GM21390 (cell line): ENCODE results near the gene RADIL.
"Not testable (repeated sequence)": the region's sequence is repeated elsewhere in the genome, so short reads cannot be mapped to it uniquely, and the experiment has no call there.

Source experiments
- ATAC-seq: cut with Tn5 transposase; IDR thresholded peaks from one replicate; pipeline ENCODE4 v1.9.1; 2021; ENCODE audit not compliant: unreplicated experiment

RADIL gene

DNA sequence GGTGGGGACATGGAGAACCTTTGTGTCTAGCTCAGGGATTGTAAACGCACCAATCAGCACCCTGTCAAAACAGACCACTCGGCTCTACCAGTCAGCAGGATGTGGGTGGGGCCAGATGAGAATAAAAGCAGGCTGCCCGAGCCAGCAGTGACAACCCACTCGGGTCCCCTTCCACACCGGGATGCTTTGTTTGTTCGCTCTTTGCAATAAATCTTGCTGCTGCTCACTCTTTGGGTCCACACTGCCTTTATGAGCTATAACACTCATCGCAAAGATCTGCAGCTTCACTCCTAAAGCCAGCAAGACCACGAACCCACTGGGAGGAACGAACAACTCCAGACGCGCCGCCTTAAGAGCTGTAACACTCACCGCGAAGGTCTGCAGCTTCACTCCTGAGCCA, 89.3 kb downstream of the RADIL start:
- not testable (repeated sequence) for ATAC-seq

DNA sequence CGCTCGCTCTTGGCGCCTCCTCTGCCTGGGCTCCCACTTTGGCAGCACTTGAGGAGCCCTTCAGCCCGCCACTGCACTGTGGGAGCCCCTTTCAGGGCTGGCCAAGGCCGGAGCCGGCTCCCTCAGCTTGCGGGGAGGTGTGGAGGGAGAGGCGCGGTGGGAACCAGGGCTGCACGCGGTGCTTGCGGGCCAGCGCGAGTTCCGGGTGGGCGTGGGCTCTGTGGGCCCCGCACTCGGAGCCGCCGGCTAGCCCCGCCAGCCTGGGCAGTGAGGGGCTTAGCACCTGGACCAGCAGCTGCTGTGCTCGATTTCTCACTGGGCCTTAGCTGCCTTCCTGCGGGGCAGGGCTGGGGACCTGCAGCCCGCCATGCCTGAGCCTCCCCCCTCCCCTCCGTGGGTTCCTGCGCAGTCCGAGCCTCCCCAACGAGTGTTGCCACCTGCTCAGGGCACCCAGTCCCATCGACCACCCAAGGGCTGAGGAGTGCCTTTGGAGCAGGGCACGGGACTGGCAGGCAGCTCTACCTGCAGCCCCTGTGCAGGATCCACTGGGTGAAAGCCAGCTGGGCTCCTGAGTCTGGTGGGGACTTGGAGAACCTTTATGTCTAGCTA, 90.0 kb downstream of the RADIL start:
- ATAC-seq: not testable (repeated sequence)

DNA sequence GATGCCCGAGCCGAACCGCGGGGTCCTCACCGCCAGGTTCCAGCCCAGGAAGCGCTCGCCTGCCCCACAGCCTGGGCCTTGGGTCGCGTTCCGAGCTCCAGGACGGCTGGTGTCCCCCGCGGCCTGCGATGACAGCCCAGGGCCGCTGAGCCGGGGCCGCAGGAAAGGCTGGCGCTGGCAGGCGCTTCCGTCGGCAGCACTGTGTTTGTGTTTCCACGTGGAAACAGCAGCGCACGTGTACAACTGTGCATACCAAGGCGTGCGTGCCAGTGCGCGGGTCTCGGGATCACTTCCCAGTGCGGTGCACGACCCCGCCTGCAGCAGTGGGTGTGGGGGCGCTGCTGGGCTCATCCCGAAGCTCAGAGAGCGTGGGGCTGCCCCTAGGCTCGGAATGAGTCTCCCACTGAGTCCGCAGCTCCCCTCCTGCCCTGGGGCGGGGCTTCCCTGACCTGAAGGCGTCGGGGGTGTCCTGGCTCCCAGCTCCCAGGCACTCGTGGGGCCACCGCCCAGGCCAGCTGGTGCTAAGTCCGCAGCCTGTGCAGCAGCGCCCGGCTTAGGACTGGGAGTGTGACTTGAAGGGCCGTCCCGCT, 90.9 kb downstream of the RADIL start:
- ATAC-seq: no peak

DNA sequence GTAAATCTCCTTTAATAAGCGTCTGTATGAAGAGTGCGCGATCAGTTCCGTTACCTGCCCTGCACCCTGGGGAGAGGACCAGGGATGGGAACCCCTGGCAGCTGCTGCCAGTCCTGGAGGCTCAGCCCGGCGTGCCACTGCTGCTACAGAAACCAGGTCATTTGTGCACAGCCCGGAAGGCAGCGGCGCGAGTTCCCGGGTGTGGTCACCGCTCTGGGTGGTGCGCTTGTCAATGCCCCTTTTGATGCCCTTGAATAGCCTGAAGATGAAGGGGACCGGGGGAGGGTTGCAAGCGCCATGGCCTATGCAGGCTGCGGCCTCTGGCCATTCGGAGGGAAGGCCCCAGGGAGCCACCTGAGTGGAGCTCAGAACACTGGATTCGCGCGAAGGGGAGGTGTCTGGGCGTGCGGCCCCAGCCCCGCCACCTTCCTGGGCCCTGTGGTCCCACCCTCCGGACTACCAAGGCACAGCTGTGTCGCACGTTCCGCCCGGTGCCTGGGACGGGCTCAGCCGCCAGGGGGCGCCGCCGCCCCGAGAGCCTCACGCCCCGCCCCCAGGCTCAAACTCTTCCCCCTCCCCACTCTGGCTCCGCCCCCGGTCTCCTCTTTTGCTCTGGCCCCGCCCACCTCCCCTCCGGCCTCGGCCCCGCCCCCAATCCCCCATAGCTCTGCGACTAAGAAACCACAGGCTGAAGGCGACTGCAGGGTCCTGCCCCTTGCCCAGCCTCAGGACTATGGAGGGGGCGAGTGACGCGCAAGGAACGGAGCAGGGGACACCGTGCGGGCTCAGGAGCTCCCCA, 91.6 kb downstream of the RADIL start:
- ATAC-seq: no peak

DNA sequence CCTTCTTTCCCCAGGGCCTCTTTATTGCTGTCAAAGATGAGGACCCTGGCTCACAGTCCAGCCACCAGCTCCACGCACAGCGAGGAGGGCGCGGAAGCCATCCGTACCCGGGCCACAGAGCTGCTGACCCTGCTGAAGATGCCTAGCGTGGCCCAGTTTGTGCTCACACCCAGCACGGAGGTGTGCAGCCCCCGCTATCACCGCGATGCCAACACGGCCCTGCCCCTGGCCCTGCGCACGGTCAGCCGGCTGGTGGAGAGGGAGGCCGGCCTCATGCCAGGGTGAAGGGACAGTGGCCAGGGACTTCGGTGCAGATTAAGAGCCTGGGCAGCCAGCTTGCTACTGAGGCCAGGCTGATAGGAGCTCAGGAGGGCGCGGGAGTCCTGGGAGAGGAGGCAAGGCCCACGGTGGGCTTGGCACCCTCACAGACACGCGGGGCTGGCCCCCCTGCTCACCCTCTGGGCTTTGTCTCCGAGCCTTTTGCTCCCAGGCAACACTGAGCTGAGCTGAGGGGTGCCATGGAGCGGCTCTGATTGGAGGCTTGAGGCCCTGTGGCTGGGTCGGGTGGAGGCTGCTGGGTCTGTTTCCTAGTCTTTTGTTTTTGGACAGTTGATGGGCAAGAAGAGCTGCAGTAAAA, 92.3 kb downstream of the RADIL start:
- no peak for ATAC-seq

DNA sequence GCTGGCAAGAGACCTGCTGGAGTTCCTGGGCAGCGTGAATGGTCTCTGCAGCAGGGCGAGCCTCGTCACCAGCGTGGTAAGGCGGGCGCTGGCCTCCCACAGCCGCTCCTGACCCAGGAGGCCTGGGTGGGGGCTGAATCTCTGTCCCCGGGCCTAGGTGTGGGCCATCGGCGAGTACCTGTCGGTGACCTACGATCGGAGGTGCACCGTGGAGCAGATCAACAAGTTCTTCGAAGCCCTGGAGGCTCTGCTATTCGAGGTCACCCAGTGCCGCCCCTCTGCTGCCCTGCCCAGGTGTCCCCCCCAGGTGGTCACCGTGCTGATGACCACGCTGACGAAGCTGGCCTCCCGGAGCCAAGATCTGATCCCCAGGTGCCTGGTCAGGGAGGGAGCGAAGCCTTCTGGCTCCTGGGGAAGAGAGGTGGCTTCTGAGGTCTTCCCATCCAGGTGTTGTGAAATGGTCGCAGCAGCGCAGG, 93.0 kb downstream of the RADIL start:
- no peak for ATAC-seq

DNA sequence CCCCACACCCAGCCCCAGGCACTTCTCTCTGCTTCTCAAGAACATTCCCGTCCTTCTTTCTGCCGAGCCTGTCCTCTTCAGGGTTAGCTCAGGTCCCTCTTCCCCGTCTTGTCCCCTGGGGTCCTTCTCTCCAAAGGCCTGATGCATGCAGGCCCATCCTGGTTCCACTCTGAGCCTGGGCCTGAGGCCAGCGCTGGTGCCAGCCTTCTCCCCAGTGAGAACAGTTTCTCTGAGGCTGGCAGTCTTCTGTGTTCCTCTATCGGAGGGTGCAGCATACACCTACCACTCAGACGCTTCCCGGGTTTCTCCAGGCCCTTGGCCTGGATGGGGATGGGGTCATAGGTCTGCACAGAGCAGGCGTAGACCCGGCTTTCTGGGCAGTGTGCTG, 93.4 kb downstream of the RADIL start:
- ATAC-seq: no peak

DNA sequence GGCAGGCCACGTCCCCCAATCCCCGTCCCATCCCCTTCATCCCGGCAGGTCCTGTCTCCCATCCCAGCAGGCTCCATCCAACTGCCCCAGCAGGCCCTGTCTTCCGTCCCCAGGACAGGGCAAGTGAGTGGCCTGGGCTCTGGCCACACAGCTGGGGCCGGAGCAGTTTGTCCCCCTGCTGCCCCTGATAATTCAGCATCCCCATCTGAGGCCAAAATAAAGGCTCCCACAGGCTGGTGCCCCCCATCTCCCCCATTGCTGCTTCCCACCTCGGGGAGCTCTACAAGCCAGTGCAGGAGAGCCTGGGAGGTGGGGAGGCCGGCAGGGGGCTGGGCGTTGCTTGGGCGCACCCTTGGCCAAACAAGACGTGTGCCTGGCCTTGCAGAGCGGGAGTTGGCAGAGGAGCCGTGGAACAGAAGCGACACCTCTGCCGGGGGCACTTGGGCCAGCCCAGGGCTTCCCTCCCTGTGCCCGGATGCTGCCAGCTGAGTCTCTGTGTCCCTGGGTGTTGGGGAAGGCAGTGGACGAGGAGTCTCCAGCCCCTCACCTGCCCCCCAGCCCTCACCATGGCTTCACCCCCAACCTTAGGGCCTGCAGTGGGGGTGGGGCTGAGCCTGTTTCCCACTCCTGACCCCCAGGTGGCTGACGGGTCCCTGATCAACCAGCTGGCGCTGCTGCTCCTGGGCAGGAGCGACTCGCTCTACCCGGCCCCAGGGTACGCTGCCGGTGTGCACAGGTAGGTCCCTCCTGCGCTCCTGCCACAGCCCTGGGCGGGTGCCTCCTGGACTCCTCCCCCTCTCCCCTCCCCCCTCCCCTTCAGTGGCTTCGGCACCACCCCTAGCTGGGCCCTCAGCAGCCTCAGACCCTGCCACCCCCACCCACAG, 94.1 kb downstream of the RADIL start:
- no peak for ATAC-seq

DNA sequence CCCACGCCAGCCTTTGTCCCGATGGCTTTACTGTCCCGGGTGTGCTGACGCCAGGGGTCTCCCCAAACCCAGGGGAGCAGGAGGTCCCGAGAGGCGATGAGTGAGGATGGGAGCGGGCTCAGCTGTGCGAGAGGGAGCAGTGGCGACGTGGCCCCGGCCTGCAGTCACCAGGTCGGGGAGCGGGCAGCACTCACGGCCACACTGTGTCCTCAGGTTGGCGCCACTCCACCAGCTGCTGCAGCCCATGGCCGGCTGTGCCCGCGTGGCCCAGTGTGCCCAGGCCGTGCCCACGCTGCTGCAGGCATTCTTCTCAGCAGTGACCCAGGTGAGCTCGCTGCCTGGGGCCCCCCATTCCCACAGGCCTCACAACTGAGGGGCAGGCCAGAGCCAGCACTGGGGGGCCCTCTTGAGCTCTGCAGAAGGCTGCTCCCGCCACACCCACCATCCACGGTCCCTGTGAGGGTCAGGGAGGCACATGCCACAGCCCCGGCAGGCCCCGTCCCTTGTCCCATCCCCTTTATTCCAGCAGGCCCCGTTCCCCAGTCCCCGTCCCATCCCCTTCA, 94.8 kb downstream of the RADIL start:
- ATAC-seq: no peak

DNA sequence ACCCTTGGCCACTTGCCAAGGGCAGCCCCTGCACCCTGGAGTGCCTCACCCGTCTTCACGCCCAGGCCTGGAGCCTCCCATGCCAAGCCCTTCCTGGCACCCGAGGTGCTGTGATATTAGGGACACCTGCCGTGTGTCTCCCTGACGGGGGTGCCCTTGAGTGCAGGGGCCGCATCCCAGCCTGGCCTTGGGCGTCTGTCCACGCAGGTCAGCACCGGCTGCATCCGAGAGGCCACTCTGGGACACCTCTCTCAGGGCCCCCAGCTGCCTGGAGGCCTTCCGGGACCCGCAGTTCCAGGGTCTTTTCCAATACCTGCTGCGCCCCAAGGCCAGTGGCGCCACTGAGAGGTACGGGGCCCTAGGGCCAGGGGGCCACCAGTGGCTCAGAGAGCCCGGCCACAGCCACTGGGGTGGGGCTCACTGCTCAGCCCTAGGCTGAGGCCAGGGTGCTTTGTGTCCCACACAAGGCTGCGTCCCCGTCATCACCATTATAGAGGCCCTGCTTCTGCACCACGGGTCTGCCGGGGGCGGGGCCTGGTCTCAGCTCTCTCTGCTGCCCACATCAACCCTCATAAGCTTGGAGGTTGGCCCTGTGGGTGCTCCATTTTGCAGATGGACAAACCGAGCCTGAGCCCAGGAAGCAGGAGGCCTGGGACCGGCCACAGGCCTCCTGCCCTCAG, 95.4 kb downstream of the RADIL start:
- ATAC-seq: no peak

DNA sequence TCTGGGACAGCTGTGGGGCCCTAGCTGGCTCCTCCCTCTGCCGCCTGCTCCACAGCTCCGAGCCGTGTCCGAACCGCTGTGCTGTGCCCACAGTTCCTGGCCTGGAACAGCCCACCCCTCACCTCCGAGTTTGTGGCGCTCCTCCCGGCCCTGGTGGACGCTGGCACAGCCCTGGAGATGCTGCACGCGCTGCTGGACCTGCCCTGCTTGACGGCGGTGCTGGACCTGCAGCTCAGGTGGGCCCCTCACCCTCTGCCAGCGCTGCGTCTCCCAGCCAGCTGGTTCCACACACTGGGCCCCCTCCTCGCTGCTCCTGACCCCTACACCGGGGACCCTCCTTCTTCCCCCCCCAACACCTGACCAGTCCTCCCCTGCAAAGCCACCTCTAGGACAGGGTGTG, 96.0 kb downstream of the RADIL start:
- no peak for ATAC-seq

DNA sequence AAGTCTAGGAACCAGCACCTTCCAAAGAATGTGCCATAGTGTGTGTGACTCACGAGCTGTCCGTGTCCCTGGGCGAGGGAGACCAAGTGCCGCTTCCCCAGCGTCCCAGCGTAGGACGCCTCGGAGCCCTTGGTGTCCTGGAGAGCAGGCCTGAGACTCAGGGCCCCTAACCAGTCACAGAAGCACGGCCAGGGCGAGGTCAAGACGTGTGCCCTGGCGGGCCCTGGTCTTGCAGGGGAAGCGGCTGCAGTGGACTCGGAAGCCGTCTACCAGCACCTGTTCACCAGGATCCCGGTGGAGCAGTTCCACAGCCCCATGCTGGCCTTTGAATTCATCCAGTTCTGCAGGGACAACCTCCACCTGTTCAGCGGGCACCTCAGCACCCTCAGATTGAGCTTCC, 97.5 kb downstream of the RADIL start:
- ATAC-seq: no peak

DNA sequence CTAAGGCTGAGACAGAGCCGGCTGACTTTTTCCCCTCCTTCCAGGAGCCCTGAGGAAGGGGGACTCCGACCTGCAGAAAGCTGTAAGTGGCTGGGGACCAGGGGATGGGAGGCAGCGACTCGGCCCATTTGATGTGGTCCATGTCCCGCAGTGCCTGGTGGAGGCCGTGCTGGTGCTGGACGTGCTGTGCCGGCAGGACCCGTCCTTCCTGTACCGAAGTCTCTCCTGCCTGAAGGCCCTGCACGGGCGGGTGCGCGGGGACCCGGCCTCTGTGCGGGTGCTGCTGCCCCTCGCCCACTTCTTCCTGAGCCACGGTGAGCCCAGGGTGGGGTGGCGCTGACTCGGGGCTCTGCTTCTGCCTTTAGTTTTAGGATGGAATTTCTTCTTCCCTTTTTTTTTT, 98.1 kb downstream of the RADIL start:
- no peak for ATAC-seq

DNA sequence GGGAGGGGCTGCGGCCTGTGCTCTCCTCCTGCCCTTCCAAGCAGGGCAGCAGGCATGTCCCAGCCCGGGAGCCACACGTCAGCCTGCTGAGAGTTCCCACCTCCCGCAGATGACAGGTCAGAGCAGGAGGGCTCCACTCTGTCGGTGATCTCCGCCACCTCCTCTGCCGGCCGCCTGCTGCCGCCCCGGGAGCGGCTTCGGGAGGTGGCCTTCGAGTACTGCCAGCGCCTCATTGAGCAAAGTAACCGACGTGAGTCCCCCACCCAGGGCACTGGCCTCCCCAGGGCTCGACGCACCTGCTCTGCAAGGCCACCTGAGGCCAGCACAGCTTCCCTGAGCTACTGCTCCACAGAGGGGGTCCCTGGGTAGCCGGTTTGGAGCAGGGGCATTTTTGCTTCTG, 98.7 kb downstream of the RADIL start:
- ATAC-seq: no peak

DNA sequence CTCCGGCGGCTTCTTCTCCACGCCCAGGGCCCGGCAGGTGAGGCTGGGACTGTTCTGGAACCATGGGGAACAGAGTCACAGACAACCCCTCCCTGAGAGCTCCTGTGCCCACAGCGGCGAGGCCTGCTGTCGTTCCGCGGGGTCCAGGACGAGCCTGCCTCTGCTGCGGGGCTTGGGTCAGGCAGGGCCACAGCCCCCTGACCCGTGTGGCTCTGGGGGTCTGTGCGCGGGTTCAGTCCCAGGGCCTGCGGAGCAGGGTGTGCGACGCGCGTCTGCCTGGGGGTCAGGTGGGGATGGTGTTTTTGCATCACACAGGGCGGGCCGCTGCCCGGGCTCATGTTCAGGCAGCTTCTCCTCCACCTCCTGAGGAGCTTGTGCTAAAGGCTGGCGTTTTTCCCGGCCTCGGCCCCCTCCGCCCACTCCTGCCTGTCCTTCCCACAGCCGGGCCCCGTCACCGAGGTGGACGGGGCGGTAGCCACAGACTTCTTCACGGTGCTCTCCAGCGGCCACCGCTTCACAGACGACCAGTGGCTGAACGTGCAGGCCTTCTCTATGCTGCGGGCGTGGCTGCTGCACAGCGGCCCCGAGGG, 99.7 kb downstream of the RADIL start:
- no peak for ATAC-seq

DNA sequence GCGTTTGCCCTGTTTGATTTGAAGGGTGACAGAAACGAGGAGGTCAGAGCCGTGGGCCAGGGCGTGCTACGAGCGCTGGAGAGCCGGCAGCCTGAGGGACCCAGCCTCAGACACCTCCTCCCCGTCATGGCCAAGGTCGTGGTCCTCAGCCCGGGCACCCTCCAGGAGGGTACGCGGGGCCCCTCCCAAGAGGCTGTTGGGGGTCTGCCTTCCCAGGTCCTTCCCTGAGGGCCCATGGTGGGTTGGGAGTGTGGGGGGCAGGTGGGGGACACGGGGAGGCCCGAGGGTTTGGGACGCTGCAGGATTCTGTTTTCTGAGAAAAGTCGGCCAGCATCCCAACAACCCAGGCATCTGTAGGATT, 100.2 kb downstream of the RADIL start:
- ATAC-seq: no peak

DNA sequence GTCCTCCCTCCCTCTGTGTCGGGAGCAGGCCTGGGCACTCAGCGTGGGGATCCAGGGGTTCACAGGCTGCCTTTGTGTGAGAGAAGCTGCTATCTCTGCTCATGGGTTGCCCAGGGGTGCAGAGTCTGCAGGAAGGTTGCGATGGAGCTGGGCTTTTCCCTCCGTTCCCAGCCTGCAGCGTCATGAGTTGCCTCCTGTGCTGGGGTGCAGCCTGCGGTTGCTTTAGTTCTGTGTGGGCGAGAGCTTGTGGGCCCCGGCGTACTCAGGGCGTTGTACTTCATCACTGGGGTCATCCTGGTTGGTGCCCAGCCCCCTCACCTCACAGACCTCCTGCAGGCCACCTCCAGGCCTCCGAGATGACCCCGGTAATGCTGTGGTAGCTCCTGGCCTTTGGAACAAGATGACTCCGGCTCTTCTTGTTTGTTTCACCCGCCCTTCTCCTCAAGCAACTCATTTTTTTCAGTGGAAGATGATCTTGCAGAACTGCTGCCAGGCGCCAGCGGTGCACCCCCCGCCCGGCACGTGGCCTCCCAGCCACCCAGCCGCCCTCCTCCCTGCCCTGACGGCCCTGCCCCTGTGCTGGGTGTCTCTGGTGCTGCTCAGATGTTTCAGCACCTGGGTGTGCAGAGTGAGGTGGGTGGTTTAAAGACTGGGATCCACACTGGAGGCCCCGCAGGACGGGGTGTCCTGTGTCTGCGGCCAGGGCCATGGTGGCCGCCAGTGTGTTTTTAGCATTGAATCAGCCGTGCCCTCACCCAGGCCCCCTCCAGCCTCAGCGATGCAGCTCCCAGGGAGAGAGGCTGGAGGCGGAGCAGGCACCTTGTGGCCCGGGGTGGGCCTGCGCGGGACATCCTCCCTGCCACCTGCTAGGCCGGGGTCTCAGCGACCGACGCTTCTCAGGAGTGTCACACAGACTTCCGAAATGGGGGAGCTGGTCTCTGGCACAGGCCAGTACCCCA, 100.9 kb downstream of the RADIL start:
- ATAC-seq: no peak

DNA sequence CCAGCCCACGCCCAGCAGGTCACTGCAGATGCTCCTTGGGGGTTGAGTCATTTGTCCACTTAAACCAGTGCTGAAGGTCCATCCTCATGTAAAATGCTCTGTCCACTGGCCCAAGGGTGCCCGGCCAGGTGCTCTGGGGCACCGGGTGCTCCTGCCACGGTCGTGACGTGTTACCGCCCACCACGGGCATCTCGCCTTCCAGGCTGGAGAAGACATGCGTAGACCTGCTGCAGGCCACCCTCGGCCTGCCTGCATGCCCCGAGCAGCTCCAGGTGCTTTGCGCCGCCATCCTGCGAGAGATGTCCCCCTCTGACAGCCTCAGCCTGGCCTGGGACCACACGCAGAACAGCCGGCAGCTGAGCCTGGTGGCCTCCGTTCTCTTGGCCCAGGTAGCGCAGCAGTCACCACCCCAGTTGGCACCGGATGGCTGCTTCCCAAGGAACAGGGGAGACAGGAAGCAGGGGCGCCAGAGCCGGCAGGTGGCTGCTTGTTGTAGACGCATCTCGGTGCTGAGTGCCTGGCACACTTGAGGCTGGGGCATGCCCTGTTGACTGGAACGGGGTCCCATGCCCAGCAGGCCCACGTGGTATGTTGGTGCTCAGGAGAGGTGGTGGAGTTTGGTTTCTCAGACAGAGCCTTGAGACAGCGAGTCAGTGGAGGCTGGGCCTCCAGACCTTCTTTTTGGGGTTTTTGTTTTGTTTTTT, 102.0 kb downstream of the RADIL start:
- no peak for ATAC-seq
